DND-41 (cell line): ENCODE results near the gene COX5A.

Source experiments
- ATAC-seq: fragments of 200-7000 bp; cut with Tn5 transposase; 3 replicates; pipeline ENCODE4 v1.9.1; 2021; ENCODE audit warnings: low read depth; ENCODE audit not compliant: insufficient read depth
- DNase-seq: peaks from one replicate; pipeline ENCODE4 v3.0.0-alpha.2; 2020
- H2AFZ ChIP-seq: 2 replicates; pipeline ENCODE4 v1.6.0; 2012; ENCODE audit warnings: low read depth, low read length
- H3K27ac ChIP-seq: 2 replicates; pipeline ENCODE4 v1.5.1; 2012; ENCODE audit warnings: low read length, inconsistent platforms
- H3K27me3 ChIP-seq: fragments of 200-600 bp; sonication (generic); 2 replicates; pipeline ENCODE4 v1.6.0; 2012; ENCODE audit warnings: low read length, mild to moderate bottlenecking, inconsistent platforms; ENCODE audit not compliant: insufficient read depth, poor library complexity
- H3K36me3 ChIP-seq: 2 replicates; pipeline ENCODE4 v1.5.1; 2012; ENCODE audit warnings: low read length, inconsistent platforms; ENCODE audit not compliant: insufficient read depth
- H3K4me1 ChIP-seq: 2 replicates; pipeline ENCODE4 v1.5.1; 2012; ENCODE audit warnings: mild to moderate bottlenecking, low read length; ENCODE audit not compliant: insufficient read depth
- H3K4me2 ChIP-seq: 2 replicates; pipeline ENCODE4 v1.6.0; 2012; ENCODE audit warnings: mild to moderate bottlenecking, moderate library complexity, low read length, inconsistent platforms; ENCODE audit not compliant: insufficient read depth
- H3K4me3 ChIP-seq, 2 experiments: fragments of 200-600 bp in 1 of 2; shearing (Covaris generic) in 1 of 2; 2 replicates each; pipeline ENCODE4 v1.5.1; 2012 to 2016; ENCODE audit warnings: inconsistent platforms in 2 of 2, low read length in 2 of 2, mild to moderate bottlenecking in 2 of 2, low read depth in 1 of 2, moderate library complexity in 1 of 2
- H3K79me2 ChIP-seq: 2 replicates; pipeline ENCODE4 v1.6.0; 2012; ENCODE audit warnings: low read length, inconsistent platforms; ENCODE audit not compliant: insufficient read depth
- H3K9ac ChIP-seq: 2 replicates; pipeline ENCODE4 v1.6.0; 2012; ENCODE audit warnings: low read depth, mild to moderate bottlenecking, inconsistent platforms, low read length, moderate library complexity
- H3K9me3 ChIP-seq: 2 replicates; pipeline ENCODE4 v1.5.1; 2012; ENCODE audit warnings: low read length, moderate library complexity, mild to moderate bottlenecking, inconsistent platforms; ENCODE audit not compliant: insufficient read depth, severe bottlenecking
- H4K20me1 ChIP-seq: 2 replicates; pipeline ENCODE4 v1.6.0; 2012; ENCODE audit warnings: low read length; ENCODE audit not compliant: insufficient read depth
- CTCF ChIP-seq: IDR thresholded peaks from 2 replicates; pipeline ENCODE4 v1.5.1; 2012; ENCODE audit warnings: borderline replicate concordance, low read length, moderate library complexity, mild to moderate bottlenecking; ENCODE audit not compliant: poor library complexity, severe bottlenecking; ENCODE audit errors: extremely low read depth
- EZH2 ChIP-seq: IDR thresholded peaks from 3 replicates; pipeline ENCODE4 v1.6.1; 2012; ENCODE audit warnings: borderline replicate concordance, low read depth, mild to moderate bottlenecking, moderate library complexity, low read length, inconsistent platforms; ENCODE audit not compliant: severe bottlenecking

The COX5A gene

DNA sequence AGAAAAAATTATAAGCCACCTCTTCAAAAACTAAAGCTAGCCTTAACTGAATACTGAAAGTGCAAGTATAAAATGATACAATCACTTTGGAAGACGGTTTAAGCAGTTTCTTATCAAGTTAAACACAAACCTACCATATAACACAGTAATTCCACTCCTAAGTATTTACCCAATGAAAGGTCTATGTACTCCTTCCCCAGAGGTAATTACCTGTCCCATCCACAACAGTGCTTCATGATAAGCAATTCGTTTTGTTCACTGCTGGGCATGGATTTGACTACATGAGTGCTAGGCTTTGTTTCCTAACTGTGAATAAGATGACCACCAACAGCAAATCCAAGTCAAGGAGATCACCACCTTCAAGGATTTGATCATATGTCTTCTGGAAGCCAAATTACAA is 4.3 kb downstream of the COX5A start:
- H3K9ac ChIP-seq, result no peak overlapping the region
- H3K4me3 ChIP-seq, result no peak overlapping the region
- no peaks in the 10 kb centered on the region for H3K27me3 ChIP-seq
- no peak for ATAC-seq
- no peaks in the 10 kb centered on the region; the same call in 1 of the 2 replicates for H4K20me1 ChIP-seq
- no peaks in the 10 kb centered on the region for H3K9me3 ChIP-seq
- no peak overlapping the region for H2AFZ ChIP-seq
- no peak for TF ChIP-seq CTCF
- no peak for TF ChIP-seq EZH2
- peaks cover 21% of the 10 kb centered on the region for H3K36me3 ChIP-seq
- H3K4me1 ChIP-seq, result peaks cover 32% of the 10 kb centered on the region
- H3K27ac ChIP-seq, result no peak overlapping the region
- H3K4me2 ChIP-seq, result peak overlapping the region; percentile 0; the same call in 1 of the 2 replicates
- DNase-seq, result no peak
- H3K79me2 ChIP-seq, result peaks cover 82% of the 10 kb centered on the region

- no peak for DNase-seq
- Histone ChIP-seq H3K4me3 (no peak overlapping the region), H4K20me1 (no peaks in the 10 kb centered on the region), H3K4me1 (no peaks in the 10 kb centered on the region), H3K27me3 (no peaks in the 10 kb centered on the region), H3K9ac (no peak overlapping the region), H2AFZ (no peak overlapping the region), H3K27ac (no peak overlapping the region), H3K36me3 (peaks cover 53% of the 10 kb centered on the region), H3K79me2 (peaks cover 49% of the 10 kb centered on the region), H3K4me2 (no peak overlapping the region), H3K9me3 (no peaks in the 10 kb centered on the region)
- ATAC-seq, result no peak
- TF ChIP-seq CTCF (no peak), EZH2 (no peak)
Measured at GRCh38 chr15:74928771-74929198, 9.1 kb downstream of the COX5A start.

DNA sequence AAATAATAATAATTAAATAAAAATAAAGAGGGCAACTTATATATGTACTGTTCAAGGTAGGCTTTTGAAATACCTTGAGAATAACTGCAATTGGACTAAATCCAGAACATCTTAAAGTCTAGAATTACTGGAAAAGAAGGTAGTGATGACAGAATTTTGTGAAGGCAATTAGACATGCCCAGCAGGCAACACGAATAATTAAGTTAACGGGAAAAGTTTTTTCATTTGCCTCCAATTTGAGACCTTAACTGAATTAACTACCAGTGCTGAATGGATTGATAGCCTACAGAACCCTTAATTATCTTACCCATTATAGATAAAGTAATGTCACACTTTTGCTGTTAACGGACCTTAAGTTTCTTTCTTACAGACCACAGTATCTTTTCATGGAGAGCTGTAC is 13.3 kb downstream of the COX5A start:
- no peak overlapping the region for H3K9ac ChIP-seq
- H3K79me2 ChIP-seq, result peaks cover 17% of the 10 kb centered on the region; the same call in 1 of the 2 replicates
- DNase-seq, result no peak
- no peaks in the 10 kb centered on the region for H4K20me1 ChIP-seq
- no peak overlapping the region for H3K27ac ChIP-seq
- TF ChIP-seq EZH2 (no peak), CTCF (no peak)
- no peaks in the 10 kb centered on the region for H3K27me3 ChIP-seq
- no peak overlapping the region for H2AFZ ChIP-seq
- no peak overlapping the region for H3K4me2 ChIP-seq
- H3K4me3 ChIP-seq, result no peak overlapping the region
- no peaks in the 10 kb centered on the region for H3K9me3 ChIP-seq
- no peaks in the 10 kb centered on the region for H3K4me1 ChIP-seq
- ATAC-seq, result no peak
- peaks cover 73% of the 10 kb centered on the region for H3K36me3 ChIP-seq

GRCh38 chr15:74920456-74920855 is 17.4 kb downstream of the COX5A start:
- ATAC-seq (no peak), DNase-seq (no peak)
- Histone ChIP-seq H3K27ac (no peak overlapping the region), H3K36me3 (peaks cover 70% of the 10 kb centered on the region; the same call in 1 of the 2 replicates), H3K4me3 (no peak overlapping the region), H3K4me2 (no peak overlapping the region), H3K4me1 (no peaks in the 10 kb centered on the region), H3K9ac (no peak overlapping the region), H4K20me1 (no peaks in the 10 kb centered on the region), H2AFZ (no peak overlapping the region), H3K9me3 (no peaks in the 10 kb centered on the region), H3K79me2 (no peaks in the 10 kb centered on the region; the same call in 1 of the 2 replicates), H3K27me3 (no peaks in the 10 kb centered on the region)
- TF ChIP-seq CTCF, result no peak
- no peak for TF ChIP-seq EZH2
